Aorta (tissue), 5 donors: ENCODE measurements around the gene SPATA13. TPM values are rescaled to one million over a fixed set of nuclear protein-coding genes. Genes with fewer than 3 reads are reported as not detected.
"Not testable (repeated sequence)": the region's sequence is repeated elsewhere in the genome, so short reads cannot be mapped to it uniquely, and the experiment has no call there.

Experiments used
- ATAC-seq: fragments of 200-7000 bp; cut with Tn5 transposase; one replicate; pipeline ENCODE4 v1.9.1; 2022; ENCODE audit warnings: moderate library complexity; ENCODE audit not compliant: low FRiP score
- DNase-seq, 2 donors: peaks; one replicate each; pipeline ENCODE4 v3.0.0-alpha.2; 2020
- H3K27ac ChIP-seq, 2 donors: one replicate each; pipeline ENCODE4 v1.5.1; 2013; ENCODE audit warnings: low read length in 2 of 2, mild to moderate bottlenecking in 2 of 2, moderate library complexity in 2 of 2, control low read depth in 1 of 2, inconsistent platforms in 1 of 2, low read depth in 1 of 2
- H3K27me3 ChIP-seq, 2 donors: one replicate each; pipeline ENCODE4 v1.6.1; 2013; ENCODE audit warnings: control low read depth in 1 of 2, low read length in 1 of 2, mild to moderate bottlenecking in 1 of 2, moderate library complexity in 1 of 2; ENCODE audit not compliant: insufficient read depth in 2 of 2, control insufficient read depth in 1 of 2
- H3K36me3 ChIP-seq, 2 donors: one replicate each; pipeline ENCODE4 v1.6.1; 2013; ENCODE audit warnings: control low read depth in 1 of 2, low read length in 1 of 2, mild to moderate bottlenecking in 1 of 2; ENCODE audit not compliant: insufficient read depth in 2 of 2, control insufficient read depth in 1 of 2
- H3K4me1 ChIP-seq, 2 donors: one replicate each; pipeline ENCODE4 v1.6.1; 2013; ENCODE audit warnings: low read length in 2 of 2, control low read depth in 1 of 2, mild to moderate bottlenecking in 1 of 2, moderate library complexity in 1 of 2; ENCODE audit not compliant: insufficient read depth in 2 of 2, control insufficient read depth in 1 of 2
- H3K4me3 ChIP-seq, 2 donors: one replicate each; pipeline ENCODE4 v1.5.1; 2013; ENCODE audit warnings: low read length in 2 of 2, control low read depth in 1 of 2, mild to moderate bottlenecking in 1 of 2
- H3K9me3 ChIP-seq: one replicate; pipeline ENCODE4 v1.6.1; 2013; ENCODE audit warnings: mild to moderate bottlenecking, low read length; ENCODE audit not compliant: control insufficient read depth
- WGBS, 2 donors: extraction: QIAGEN DNeasy Blood & Tissue Kit; methylation state at CpG; one replicate each; pipeline ENCODE4 v1.1.7; 2013; 5-methylcytosine and 5-hydroxymethylcytosine counted together
- intact Hi-C, 2 donors: fragments of 100-400 bp; cut with DNase I; formaldehyde crosslinking; loops; one replicate each; pipeline versions ENCODE4 v1.14.2 to v1.15.0; 2022
- long read RNA-seq, 2 donors: library from polyadenylated mRNA; unstranded; transcript quantifications; one replicate each; pipeline ENCODE4 v2.0.0, GENCODE V29; 2020 to 2021
- polyA plus RNA-seq, 2 donors: library from polyadenylated mRNA; stranded (reverse); fragments of 200-250 nt; gene quantifications; one replicate each; pipeline ENCODE4 v1.2.3, GENCODE V29; 2013
- total RNA-seq, 2 donors: library from RNA; stranded (reverse); fragmentation: NEBNext Ultra II Directional; extraction: Animal tissue kit (Norgen Biotek cat#: 25700); gene quantifications; one replicate each; pipeline ENCODE4 v1.2.1, GENCODE V29; 2021
- donor health status: healthy with polysubstance abuse.
- donor health status: Bipolar disorder and iron deficiency.
- donor health status: DM: no; HTN: no; CAD: no.
- donor health status: DM: no; HTN: no; CAD: no.
- donor health status: DM: yes; HTN: yes; CAD: no.

The SPATA13 gene
- 10 to 100 TPM; 10.9 to 18.2 TPM for total RNA-seq
- polyA plus RNA-seq = 1 to 10 TPM; 6.1 to 7.1 TPM
- long read RNA-seq, donor 1, transcript SPATA13-204 (10 exons, 3,026 nt) = major isoform, 8 of 32 reads
- long read RNA-seq, donor 1, partial matches to known transcripts = 6 of 32 reads
- long read RNA-seq, donor 1, other reads (novel, unspliced or antisense) = 16 of 32 reads
- long read RNA-seq, donor 2, full-length matches to known transcripts = 2 of 12 reads
- long read RNA-seq, donor 2, partial matches to known transcripts = 2 of 12 reads
- long read RNA-seq, donor 2, other reads (novel, unspliced or antisense) = 8 of 12 reads

- DNase-seq (peak; percentile 93 to 97), ATAC-seq (peak; percentile 96)
- Histone ChIP-seq H3K4me3 (peak within 1 kb of the TSS; percentile 22 to 66), H3K9me3 (no peaks in the 10 kb centered on the region), H3K36me3 (no peaks in the 10 kb centered on the region), H3K27ac (no peak within 1 kb of the TSS), H3K4me1 (no peaks in the 10 kb centered on the region), H3K27me3 (no peaks in the 10 kb centered on the region)
- intact Hi-C loops = loop anchor here in 1 of 2 donors (5.0 kb wide), 1 partner anchor 88 kb away; no protein-coding TSS in a partner anchor
- 1% methylated on average over 46 to 50 of the region's 50 CpGs for WGBS, 2 donors
Observed at GRCh38 chr13:24160458-24161009, at the start of gene SPATA13. TSS of gene SPATA13 (plus strand) at chr13:24160720. CDS start at chr13:24222930, 62,210 bp downstream.

GRCh38 chr13:24112791-24113190 is 47.7 kb upstream of the SPATA13 start:
- Histone ChIP-seq H3K4me3 (no peak overlapping the region), H3K27me3 (no peaks in the 10 kb centered on the region), H3K4me1 (no peaks in the 10 kb centered on the region), H3K36me3 (no peaks in the 10 kb centered on the region), H3K9me3 (no peaks in the 10 kb centered on the region), H3K27ac (no peak overlapping the region)
- no peak for ATAC-seq
- 71 to 73% methylated on average over 5 of the region's 5 CpGs for WGBS, 2 donors
- DNase-seq = no peak
- intact Hi-C loops = no loop called here

- Histone ChIP-seq H3K4me3 (no peak overlapping the region), H3K27ac (no peak overlapping the region), H3K4me1 (no peaks in the 10 kb centered on the region), H3K27me3 (no peaks in the 10 kb centered on the region), H3K36me3 (no peaks in the 10 kb centered on the region), H3K9me3 (no peaks in the 10 kb centered on the region)
- no peak for DNase-seq
- ATAC-seq = no peak
- intact Hi-C loops = no loop called here
- WGBS, 2 donors = 97 to 98% methylated on average over 6 of the region's 6 CpGs
Observed at GRCh38 chr13:24115671-24116070, 44.8 kb upstream of the SPATA13 start.

- no peaks in the 10 kb centered on the region for H3K4me1 ChIP-seq
- 97% methylated on average over 6 of the region's 6 CpGs for WGBS, 2 donors
- no peak for DNase-seq
Observed at GRCh38 chr13:24116131-24116530, 44.4 kb upstream of the SPATA13 start.

GRCh38 chr13:24118576-24118975 is 41.9 kb upstream of the SPATA13 start:
- Histone ChIP-seq H3K4me1 (no peaks in the 10 kb centered on the region), H3K36me3 (no peaks in the 10 kb centered on the region), H3K4me3 (no peak overlapping the region), H3K9me3 (no peaks in the 10 kb centered on the region), H3K27ac (no peak overlapping the region), H3K27me3 (no peaks in the 10 kb centered on the region)
- ATAC-seq (no peak), DNase-seq (no peak)
- intact Hi-C loops = no loop called here
- WGBS, 2 donors = 92 to 95% methylated on average over 5 of the region's 5 CpGs

More at GRCh38 chr13:24116131-24116530, 44.4 kb upstream of the SPATA13 start:
- Histone ChIP-seq H3K36me3 (no peaks in the 10 kb centered on the region), H3K27me3 (no peaks in the 10 kb centered on the region), H3K4me3 (no peak overlapping the region), H3K27ac (no peak overlapping the region), H3K9me3 (no peaks in the 10 kb centered on the region)
- no peak for ATAC-seq
- intact Hi-C loops = no loop called here

GRCh38 chr13:24119626-24120508 is 40.7 kb upstream of the SPATA13 start:
- no peak overlapping the region for H3K4me3 ChIP-seq
- ATAC-seq (no peak), DNase-seq (no peak)
- no peaks in the 10 kb centered on the region for H3K9me3 ChIP-seq
- no peaks in the 10 kb centered on the region for H3K4me1 ChIP-seq
- no peaks in the 10 kb centered on the region for H3K36me3 ChIP-seq
- WGBS, 2 donors = 45 to 55% methylated on average over 11 of the region's 11 CpGs
- H3K27ac ChIP-seq = no peak overlapping the region
- intact Hi-C loops = no loop called here
- H3K27me3 ChIP-seq = no peaks in the 10 kb centered on the region

- H3K9me3 ChIP-seq, intact Hi-C loops, H3K4me3 ChIP-seq, H3K36me3 ChIP-seq, H3K4me1 ChIP-seq, DNase-seq, H3K27me3 ChIP-seq, ATAC-seq, H3K27ac ChIP-seq: not testable (repeated sequence)
- WGBS, 2 donors = 93 to 95% methylated on average over 4 of the region's 4 CpGs
Observed at GRCh38 chr13:24122045-24122444, 38.5 kb upstream of the SPATA13 start.

GRCh38 chr13:24122569-24122968 is 38.0 kb upstream of the SPATA13 start:
- H3K9me3 ChIP-seq = no peaks in the 10 kb centered on the region
- H3K27ac ChIP-seq = no peak overlapping the region
- ATAC-seq (no peak), DNase-seq (no peak)
- H3K27me3 ChIP-seq = no peaks in the 10 kb centered on the region
- H3K4me1 ChIP-seq = no peaks in the 10 kb centered on the region
- 91 to 92% methylated on average over 5 of the region's 5 CpGs for WGBS, 2 donors
- intact Hi-C loops = no loop called here
- H3K4me3 ChIP-seq = no peak overlapping the region
- H3K36me3 ChIP-seq = no peaks in the 10 kb centered on the region
